ENCODE data around the gene LRRC74A.
A peak's percentile ranks its signal among the peaks of the same experiment; 100 is the strongest.

LRRC74A gene

GRCh38 chr14:76808990-76809389, 17.2 kb upstream of the LRRC74A start:
- FAIRE-seq (no peak), DNase-seq (ENCODE audit: insufficient read length, low spot score) (no peak)

GRCh38 chr14:76810525-76810924, 15.7 kb upstream of the LRRC74A start:
- no peak for DNase-seq (ENCODE audit: insufficient read length, low spot score)
- FAIRE-seq, result peak; percentile 23

- FAIRE-seq (peak; percentile 95), DNase-seq (ENCODE audit: insufficient read length, low spot score) (no peak)
Measured at GRCh38 chr14:76810953-76811400, 15.2 kb upstream of the LRRC74A start.

- DNase-seq (ENCODE audit: insufficient read length, low spot score) (no peak), FAIRE-seq (no peak)
Measured at GRCh38 chr14:76811561-76811960, 14.6 kb upstream of the LRRC74A start.

- FAIRE-seq (peak; percentile 82), DNase-seq (ENCODE audit: insufficient read length, low spot score) (no peak)
Measured at GRCh38 chr14:76812093-76812421, 14.2 kb upstream of the LRRC74A start.

GRCh38 chr14:76812422-76813383, 13.5 kb upstream of the LRRC74A start, which contains the start of gene ANGEL1:
Gene ANGEL1, minus strand, starts transcription at chr14:76812882. Its CDS starts 55 bp downstream, at chr14:76812827.
- DNase-seq (ENCODE audit: insufficient read length, low spot score) (peak; percentile 84), FAIRE-seq (peak; percentile 95)

GRCh38 chr14:76814726-76815645, 11.2 kb upstream of the LRRC74A start:
- DNase-seq (ENCODE audit: insufficient read length, low spot score), result no peak
- FAIRE-seq, result no peak

GRCh38 chr14:76820700-76821099, 5.5 kb upstream of the LRRC74A start:
- no peak for FAIRE-seq
- no peak for DNase-seq (ENCODE audit: insufficient read length, low spot score)

- FAIRE-seq (no peak), DNase-seq (ENCODE audit: insufficient read length, low spot score) (no peak)
Measured at GRCh38 chr14:76827696-76828296, 1.6 kb downstream of the LRRC74A start.

- DNase-seq (ENCODE audit: insufficient read length, low spot score) (no peak), FAIRE-seq (no peak)
Measured at GRCh38 chr14:76828339-76829012, 2.3 kb downstream of the LRRC74A start.

- FAIRE-seq (no peak), DNase-seq (ENCODE audit: insufficient read length, low spot score) (no peak)
Measured at GRCh38 chr14:76829013-76829365, 2.8 kb downstream of the LRRC74A start.

GRCh38 chr14:76829650-76830421, 3.6 kb downstream of the LRRC74A start:
- no peak for FAIRE-seq
- DNase-seq (ENCODE audit: insufficient read length, low spot score), result no peak

- DNase-seq (ENCODE audit: insufficient read length, low spot score) (no peak), FAIRE-seq (no peak)
Measured at GRCh38 chr14:76830556-76830955, 4.3 kb downstream of the LRRC74A start.

- DNase-seq (ENCODE audit: insufficient read length, low spot score) (no peak), FAIRE-seq (no peak)
Measured at GRCh38 chr14:76832503-76832988, 6.3 kb downstream of the LRRC74A start.

GRCh38 chr14:76833011-76833410, 6.8 kb downstream of the LRRC74A start:
- FAIRE-seq (no peak), DNase-seq (ENCODE audit: insufficient read length, low spot score) (no peak)

- FAIRE-seq (no peak), DNase-seq (ENCODE audit: insufficient read length, low spot score) (no peak)
Measured at GRCh38 chr14:76834241-76834661, 8.0 kb downstream of the LRRC74A start.

- DNase-seq (ENCODE audit: insufficient read length, low spot score) (no peak), FAIRE-seq (no peak)
Measured at GRCh38 chr14:76836029-76836630, 9.9 kb downstream of the LRRC74A start.

- DNase-seq (ENCODE audit: insufficient read length, low spot score), result no peak
- FAIRE-seq, result no peak
Measured at GRCh38 chr14:76837524-76837923, 11.3 kb downstream of the LRRC74A start.

- FAIRE-seq, result no peak
- DNase-seq (ENCODE audit: insufficient read length, low spot score), result no peak
Measured at GRCh38 chr14:76842414-76842813, 16.2 kb downstream of the LRRC74A start.

Data from GM19239 (cell line).